Ecto neural progenitor cell (in vitro differentiated cells): Measurements from ENCODE around the gene ZNHIT2.

Experiments
- DNase-seq: peaks from one replicate; pipeline ENCODE4 v3.0.0-alpha.2; 2018; ENCODE audit warnings: low spot score

Gene ZNHIT2

DNA sequence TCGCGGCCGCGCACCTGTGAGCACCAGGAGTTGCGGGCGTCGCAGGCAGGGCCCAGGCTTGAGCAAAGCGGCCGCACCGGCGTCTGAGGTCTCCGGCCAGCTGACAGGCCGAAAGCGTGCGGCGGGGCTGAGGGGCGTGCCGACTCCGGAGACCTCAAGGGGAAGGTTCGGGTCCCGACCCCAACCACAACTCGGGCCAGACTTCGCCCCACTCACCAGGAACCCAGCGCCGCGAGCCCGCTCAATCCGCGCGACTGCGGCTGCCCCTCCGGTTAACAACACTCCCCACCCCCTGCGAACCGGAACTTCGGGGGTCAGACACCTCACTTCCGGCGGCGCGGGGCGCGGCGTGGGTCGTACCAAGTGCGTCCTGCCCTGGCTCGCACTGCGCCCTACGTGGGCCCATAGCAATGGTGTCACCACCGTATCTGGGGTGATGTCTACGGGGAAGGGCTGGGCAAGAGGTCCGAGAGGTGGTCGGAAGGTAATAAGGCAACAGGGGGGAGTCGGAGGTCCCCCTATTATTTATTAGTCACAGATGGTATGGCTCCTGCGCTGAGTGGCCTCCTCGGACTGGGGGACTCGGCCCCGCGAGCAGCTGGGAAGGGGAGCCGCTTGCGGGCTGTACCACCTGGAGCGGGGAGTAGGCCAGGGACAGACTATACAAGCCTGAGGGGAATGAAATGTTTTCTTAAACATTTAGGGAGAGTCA is 16.9 kb upstream of the ZNHIT2 start, which contains the start of gene SYVN1:
TSS of gene SYVN1 (minus strand) at position 280 of the 712 bp plus-strand sequence. CDS start 918 bp downstream, outside the sequence.
- peak; percentile 93 for DNase-seq

DNA sequence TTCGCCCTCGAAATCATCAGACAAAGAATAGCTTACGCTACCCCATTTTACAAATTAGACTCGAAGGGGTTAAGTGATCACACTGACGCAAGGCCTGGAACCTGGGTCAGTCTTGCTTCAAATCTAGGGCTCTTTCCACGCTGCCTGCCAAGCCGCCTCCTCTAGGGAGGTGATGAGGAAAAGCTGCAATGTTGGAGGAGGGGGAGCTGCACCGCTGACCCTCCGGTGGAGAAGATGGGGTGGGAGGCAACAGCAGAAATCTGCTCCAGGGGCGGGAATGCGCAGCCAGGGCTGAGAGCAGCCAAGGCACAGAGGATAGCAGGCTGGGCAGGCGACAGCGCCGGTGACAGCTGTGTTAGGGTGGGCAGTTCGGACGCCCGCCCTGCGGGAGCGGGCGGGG is 16.2 kb upstream of the ZNHIT2 start:
- DNase-seq, result no peak

DNA sequence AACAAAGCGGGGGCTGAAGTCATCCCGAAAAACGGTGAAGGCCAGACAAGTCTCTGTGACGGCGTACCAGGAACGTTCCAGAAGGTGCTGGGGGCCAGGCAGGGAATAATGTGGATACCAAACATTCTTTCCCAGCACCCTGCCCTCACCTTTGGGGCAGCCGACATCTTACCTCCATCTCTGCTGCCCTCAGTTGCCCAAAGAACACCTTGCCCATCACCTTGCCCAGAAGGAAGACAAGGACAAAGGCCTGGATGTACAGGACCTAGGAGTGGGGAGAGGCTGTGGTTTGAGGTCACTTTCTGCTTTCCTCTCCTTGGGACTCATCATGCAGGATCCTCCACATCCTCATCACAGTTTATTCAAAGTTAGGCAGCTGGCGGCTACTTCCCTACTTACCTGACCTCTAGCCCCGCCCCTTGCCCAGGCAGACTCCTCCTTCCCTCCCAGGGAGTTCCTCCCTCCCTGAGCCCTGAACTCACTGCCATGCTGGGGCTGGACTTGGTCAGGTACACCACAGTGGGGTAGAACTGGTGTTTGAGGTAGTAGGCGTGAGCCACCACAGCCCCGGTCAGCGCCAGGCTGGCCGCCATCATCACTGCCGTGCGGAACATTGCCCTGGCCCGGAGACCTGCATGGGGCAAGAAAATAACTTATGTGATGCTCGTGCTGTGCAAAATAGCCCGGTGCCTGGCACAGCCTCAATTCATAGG is 15.6 kb upstream of the ZNHIT2 start:
- DNase-seq, result no peak

DNA sequence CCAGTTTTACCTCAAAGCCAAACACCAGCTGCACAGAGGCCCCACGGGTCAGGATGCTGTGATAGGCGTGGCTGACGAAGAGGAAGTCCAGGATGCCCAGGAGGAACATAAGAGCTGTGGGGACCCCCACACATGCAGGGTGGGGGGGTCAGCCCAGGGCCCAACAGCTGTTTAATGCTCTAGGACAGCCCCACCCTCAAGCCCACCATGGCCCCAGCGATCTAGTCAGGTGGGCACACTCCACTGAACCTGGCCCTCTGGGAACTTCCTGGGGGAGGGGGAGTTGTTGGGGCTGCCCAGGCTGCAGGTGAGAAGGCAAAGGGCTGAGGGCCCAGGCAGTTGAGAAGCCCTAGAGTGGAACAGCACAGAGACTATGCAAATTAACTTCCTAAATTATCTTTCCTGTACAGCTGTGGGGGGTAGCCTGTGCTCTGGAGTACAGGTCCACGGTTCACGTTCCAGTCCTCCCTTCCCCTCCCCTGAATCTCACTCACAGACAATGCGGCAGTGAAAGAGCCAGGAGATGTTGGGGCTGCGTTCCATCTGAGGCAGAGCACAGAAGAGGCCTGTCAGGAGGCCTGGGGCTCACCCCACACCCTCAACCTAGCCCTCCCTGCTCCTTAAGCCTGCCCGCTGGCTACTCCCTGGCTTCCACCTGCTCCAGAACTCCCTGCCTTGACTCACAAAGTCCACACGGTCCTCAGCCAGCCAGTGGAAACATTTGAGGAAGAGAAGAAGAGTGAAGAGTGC is 14.9 kb upstream of the ZNHIT2 start:
- no peak for DNase-seq

DNA sequence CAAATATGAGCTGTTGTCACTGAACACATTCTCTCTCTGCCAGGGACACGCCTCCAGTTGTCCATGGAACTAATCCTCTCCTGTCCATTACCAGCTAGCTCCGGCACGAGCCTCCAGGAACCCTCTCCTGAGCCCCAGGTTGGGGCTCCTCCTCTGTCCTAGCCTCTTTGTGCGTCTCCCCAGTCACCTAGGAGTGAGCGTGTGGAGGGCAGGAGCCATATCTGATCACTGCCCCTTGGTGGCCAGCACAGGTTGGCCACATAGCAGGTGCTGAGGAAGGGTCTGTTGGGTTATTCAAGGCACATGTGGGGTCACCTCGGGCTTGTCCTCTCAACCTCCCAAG is 14.4 kb upstream of the ZNHIT2 start:
- no peak for DNase-seq

DNA sequence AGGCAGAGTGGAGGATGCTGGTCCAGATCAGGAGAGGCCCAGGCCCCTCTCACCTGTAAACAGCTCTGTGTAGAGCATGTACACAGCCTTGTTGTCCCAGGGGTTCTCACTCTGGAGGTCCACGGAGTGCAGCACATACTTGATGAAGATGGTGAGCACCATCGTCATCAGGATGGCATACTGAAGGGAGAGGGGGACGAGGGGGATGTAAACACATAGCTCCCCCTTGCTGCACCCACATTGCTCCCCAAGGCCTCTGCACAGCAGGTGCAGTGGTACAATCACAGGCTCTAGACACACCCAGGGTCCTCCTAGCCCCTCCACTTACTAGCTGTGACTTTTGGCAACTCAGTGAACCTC is 13.9 kb upstream of the ZNHIT2 start:
- no peak for DNase-seq

DNA sequence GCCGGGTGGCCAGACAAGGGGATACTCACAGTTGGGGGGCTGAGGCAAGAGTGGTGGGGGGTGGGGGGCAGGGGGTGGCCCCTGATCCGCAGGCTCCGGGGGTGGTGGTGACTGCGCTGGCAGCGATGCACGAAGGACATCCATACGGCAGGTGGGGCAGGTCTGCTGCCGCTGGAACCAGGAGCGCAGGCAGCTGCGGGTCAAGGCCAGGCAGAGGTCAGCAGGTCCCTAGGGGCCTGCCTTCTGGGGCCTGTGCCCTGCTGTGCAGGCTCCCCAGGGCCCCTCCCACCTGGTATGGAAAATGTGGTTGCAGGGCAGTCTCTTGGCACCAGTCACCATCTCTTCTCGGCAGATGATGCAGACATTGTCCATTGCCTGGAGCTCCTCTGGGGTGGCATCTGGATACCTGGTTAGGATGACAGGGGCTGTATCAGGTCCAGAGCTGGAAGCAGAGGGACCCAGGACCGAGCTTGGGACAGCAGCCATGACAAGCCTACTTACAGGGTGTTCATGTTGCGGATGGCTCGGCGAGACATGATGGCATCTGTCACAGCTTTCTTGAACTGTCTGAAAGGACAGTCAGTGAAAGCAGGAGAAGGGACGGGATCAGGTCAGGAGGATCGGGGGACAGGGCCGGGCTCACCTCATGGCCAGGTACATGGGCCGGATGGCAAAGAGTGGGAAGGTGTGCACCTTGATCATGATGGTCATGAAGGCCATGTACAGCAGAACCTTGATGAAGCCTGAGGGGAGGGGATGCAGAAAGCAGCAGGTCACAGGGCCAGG is 13.3 kb upstream of the ZNHIT2 start:
- no peak for DNase-seq

DNA sequence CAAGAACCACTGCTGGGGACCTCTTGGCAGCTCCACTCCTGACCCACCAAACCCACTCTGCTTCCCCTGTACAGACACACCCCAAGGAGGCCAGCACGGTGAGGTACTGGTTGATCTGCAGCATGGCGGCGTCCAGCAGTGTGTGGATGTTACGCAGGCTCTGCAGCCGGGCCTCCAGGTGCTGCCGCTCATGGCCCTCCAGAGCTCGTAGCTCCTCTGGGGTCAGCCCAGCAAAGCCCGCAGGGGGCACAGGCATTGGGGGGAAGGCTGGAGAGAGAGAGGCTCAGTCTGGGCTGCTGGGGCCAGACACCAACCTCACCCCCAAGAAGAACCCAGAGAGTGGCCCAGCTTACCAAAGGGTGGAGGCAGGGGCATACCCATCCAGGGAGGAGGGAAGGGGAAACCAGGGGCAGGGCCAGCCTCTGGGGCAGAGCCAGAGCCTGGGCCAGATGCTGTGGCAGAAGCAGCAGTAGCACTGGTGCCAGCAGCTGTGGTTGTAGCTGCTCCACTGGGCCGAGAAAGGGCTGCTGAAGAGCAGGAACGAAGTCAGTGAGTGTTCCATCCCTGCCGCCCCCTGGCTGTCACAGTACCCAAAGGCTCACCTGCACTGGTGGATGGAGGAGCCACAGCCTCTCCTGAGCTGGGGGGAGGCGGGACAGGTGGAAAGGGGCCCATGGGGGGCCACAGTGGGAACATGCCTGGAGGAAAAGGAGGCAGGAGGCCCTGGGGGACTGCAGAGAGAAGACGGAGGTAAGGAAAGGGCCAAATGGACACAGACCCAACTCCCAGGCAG is 12.3 kb upstream of the ZNHIT2 start:
- no peak for DNase-seq

DNA sequence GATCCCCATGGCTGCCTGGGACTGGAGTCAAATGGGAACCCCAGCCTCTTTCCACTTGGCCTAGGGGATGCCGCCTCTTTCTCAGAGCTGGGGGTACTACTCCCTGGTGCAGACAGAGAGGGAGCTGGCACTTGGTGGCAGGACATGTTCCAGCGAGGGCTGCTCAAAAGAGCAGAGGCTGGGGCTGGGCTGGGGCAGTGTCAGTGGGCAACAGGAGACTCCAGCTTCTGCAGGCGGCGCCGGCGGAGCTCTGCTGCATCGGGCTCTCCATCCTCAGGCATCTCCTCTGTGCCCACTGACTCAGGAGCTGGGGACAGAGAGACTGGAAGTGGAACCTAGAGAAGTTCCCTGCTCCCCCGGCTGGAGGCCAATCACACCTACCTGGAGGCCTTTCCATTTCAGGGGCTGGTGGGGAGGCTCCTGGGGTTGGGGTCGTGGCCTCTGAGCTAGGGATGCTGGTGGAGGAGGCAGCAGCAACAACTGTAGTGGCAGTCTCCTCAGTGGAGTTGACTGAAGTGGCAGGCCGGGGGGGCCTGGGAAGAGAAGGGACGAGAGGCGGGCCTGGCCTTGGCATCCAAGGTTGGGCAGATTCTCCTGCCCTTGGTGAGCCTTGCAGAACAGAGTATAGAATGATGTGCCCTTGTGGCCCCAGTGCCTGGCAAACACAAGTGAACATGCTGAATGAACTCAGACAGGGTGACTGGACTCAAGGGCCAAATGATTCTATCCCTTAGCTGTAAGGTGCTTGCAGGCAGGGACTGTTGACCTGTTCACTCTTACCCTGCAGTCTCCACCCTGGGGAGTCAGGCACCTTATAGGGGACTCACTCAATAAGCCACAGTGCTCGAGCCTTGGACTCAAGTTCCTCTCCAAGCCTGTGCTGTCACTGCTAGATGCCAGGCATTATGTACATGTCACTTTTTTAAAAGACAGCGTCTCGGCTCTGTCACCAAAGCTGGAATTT is 11.0 kb upstream of the ZNHIT2 start:
- no peak for DNase-seq

DNA sequence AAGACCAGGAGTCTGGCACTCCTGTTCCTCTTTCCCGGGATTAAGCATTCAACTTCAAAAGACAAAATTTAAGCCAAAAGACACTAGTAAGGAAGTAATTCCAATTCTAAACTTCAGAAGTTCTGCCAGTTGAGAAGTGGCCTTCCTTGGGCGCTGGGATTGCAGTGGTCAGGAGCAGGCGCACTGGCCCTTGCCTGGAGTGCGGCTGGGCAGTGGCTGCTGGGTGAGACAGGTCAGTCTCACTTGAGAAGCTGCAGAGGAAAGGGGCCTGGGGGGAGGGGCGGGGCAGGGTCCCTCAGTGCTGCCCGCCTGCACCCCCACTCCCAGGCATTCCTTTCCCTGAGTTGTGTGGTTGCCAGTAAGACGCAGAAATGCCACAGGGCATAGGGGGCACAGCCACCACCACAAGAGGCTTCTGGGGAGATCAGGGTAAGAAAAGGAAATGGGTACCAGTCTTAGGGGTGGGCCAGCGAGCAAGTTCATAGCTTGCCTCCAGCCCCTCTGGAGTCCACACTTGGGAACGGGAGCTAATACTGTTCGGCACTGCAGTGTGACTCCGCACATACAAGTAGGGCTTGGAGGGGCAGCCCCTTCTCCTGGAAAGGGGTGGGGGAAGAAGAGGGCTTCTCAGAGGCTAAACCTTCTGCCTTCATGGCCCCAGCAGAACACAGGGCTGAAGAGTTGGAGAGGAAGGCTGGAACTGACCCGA is 10.1 kb upstream of the ZNHIT2 start:
- DNase-seq, result no peak

DNA sequence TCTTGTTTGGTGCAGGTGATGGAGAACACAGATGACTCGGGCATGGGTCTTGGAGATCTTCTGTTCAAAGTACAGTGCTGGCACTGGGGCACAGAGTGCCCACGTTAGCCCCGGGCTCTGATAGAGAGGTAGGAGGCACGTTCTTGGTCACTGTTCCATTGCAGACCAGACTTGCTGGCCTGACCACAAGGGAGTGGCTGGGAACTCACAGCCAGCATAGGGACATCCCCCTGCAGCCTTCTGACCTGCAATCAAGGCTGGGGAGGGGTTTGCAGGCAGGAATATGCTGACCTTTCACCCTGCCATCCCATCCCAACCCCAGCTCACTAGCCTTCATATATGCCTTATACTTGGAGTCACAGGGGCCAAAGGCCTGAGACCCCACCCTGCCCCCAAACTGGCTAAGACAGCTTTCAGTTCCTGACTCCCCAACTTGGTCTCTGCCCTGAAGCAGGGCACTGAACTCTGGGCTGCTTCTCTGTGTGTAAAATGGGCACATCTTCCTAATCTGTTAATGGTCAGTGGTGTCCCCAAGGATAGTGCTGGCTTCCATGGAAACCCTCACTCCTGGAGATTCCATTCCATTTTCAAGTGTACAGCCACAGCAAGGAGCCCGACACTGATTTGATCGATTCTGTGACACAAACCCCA is 9.2 kb upstream of the ZNHIT2 start:
- no peak for DNase-seq

DNA sequence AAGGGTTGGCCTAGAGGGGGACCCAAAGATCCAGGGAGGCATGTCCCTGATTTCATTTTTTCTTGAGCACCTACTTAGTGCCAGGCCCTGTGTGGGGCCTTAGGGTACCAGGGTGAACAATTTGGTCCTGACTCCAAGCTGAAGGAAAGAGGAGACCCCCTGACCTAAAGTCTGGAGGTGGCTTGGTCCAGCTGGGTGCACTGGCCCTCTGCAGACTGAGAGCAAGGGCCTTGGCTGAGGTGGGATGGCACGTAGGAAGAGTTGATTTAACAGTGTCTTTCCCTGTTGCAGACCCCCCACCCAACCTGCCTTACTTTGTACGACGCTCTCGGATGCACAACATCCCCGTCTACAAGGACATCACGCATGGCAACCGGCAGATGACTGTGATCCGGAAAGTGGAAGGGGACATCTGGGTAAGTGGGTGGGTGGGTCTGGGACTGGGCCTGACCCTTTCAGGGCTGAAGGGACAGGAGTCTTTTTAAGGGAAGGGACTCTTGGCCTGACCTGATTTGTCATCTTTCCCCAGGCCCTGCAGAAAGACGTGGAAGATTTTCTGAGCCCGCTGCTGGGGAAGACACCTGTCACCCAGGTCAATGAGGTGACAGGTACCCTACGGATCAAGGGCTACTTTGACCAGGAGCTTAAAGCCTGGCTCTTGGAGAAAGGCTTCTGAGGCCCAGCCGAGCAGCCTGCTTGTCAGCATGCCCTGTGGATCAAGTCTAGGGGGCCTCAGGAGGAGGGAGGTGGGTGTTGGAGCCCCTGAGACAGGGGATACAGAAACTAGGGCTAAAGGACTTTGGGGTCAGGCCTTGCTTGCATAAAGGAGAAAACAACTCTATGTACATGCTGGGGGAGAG is 7.9 kb upstream of the ZNHIT2 start:
- DNase-seq, result no peak

DNA sequence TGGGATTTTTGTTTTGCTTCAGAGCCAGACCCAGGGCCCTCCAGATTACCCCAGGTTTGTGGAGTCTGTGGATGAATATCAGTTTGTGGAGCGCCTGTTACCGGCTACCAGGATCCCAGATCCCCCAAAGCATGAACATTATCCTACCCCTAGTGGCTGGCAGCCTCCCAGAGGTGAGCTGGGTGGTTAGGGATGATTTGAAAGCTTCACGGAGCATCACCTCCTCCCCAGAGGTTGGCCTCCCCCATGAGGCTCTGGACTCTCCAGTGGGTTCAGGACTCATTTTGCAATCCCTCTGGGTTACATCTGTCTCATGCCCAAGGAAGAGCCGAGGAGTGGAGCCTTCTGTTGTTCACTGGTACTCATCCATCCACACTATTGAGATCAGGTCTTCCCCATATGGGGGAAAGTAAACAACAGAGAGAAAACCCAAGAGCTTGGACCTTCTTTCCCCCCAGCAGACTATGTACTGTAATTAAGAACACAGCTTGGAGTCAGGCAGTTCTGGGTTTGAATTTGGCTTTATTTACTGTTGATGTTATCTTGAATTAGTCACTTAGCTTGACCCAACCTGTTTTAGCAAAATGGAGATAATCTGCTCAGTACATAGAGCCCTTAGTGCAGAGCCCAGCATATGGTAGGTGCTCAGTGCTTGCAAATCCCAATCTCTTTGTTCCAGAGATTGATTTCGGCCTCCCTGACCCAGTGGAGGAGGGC is 7.1 kb upstream of the ZNHIT2 start:
- DNase-seq, result no peak

DNA sequence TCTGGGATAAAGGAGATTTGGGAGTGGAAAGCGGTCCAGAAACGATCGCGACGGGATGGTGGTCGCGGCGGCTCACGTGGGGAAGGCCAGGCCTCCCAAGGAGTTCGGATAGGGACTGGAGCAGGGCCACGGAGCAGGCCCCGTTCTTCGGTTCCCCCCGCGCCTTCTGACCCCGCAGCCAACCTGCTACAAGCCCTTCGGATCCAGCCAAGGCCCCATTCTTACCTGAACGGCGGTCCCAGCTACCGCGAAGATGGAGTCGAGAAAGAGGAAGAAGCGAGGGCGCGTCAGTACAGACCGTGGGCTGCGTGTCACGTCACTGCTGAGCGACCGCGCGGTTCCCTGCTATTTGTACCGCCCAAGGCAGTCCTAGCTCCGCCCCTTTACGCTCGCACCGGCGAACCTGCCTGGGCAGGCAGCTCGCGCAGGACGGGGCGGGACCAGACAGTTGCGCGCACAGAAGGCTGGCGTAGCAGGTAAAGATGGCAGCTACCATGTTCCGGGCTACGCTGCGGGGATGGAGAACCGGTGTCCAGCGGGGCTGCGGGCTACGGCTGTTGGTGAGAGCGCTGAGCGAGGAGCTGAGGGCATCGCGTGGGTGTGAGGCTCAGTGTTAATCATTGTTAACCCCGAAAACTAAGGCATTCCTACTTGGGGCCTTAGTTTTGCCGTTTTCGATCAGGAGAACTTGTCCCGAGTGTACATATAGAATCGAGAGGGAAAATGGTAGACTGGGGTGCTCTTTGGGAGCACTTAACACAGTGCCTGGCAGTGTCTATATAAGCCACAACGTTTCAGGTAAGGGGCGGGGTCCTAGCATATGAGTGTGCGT is 4.6 kb upstream of the ZNHIT2 start, which contains the start of the genes FAU and MRPL49:
TSS of gene FAU (minus strand) at position 270 of the 832 bp plus-strand sequence. CDS start 321 bp downstream, outside the sequence.
TSS of gene MRPL49 (plus strand) at position 457 of the 832 bp plus-strand sequence. CDS start at position 483, 26 bp downstream.
- peak; percentile 97 for DNase-seq

DNA sequence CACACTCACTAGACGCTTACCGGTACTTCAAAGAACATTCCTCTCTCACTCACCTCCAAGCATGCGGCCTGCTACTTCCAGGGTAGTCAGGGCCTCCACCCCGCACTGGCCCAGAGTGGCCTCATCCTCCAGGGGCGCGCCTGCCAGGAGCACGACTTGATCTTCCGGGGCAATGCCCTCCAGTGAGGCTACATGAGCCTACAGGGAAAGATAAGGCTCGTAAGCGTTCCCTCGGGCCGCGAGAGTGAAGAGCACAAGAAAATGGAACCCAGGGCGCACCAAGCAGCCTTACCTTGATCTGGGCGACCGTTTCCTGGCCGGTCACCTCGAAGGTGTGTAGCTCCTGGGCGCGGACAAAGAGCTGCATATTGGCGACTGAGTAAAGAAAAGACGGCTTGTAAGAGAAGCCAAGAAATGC is 4.0 kb upstream of the ZNHIT2 start:
- DNase-seq, result peak; percentile 52

DNA sequence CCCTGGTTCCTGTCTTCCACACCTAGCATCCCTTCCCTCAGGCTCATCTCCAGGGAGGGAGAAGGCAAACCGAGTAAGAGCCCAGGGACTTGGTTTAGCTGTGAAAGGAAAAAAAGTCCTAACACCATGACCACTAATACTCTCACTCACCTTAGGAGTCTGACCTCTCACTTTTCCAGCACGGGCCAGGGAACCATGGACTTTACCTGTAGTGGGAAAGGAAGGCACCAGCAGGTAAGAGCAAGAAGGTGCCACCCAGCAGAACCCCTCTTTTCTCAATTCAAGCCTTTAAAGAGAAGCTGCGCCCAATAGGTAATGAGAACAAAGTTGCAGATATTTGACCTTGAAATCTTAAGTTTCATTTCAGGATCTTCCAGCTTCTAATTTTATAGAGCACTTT is 3.3 kb upstream of the ZNHIT2 start:
- no peak for DNase-seq
